Brain microvascular endothelial cell (primary cell): ENCODE data around the gene CLIP2.

Experiments
- DNase-seq: peaks from one replicate; pipeline ENCODE4 v3.0.0-alpha.2; 2020
- H3K27ac ChIP-seq: fragments of 250-450 bp; sonication (Bioruptor Pico); 2 replicates; pipeline ENCODE4 v1.5.1; 2020; ENCODE audit warnings: mild to moderate bottlenecking, moderate library complexity
- H3K27me3 ChIP-seq: fragments of 250-450 bp; sonication (Bioruptor Pico); replicated peaks from 2 replicates; pipeline ENCODE4 v1.5.1; 2020; ENCODE audit warnings: mild to moderate bottlenecking
- H3K36me3 ChIP-seq: fragments of 250-450 bp; sonication (Bioruptor Pico); replicated peaks from 2 replicates; pipeline ENCODE4 v1.5.1; 2020; ENCODE audit warnings: mild to moderate bottlenecking
- H3K4me3 ChIP-seq: 2 replicates; pipeline ENCODE4 v1.5.1; 2011; ENCODE audit warnings: low read depth, mild to moderate bottlenecking, control low read depth, low read length, moderate library complexity
- CTCF ChIP-seq: IDR thresholded peaks from 2 replicates; pipeline ENCODE4 v1.5.1; 2011; ENCODE audit warnings: low read depth, mild to moderate bottlenecking, moderate library complexity, low read length, control low read depth, inconsistent platforms; ENCODE audit errors: missing control alignments
- in situ Hi-C: cut with HindIII; loops from 2 replicates; pipeline ENCODE4 v1.10.0; 2017; ENCODE audit warnings: low sequenced_read_pairs, low pct_ligation_motif_present

The CLIP2 gene

GRCh38 chr7:74297516-74298233 is 8.5 kb downstream of the CLIP2 start:
- Histone ChIP-seq H3K4me3 (no peak overlapping the region), H3K27ac (no peak overlapping the region), H3K27me3 (no peaks in the 10 kb centered on the region), H3K36me3 (no peaks in the 10 kb centered on the region)
- DNase-seq = no peak
- TF ChIP-seq CTCF = no peak
- in situ Hi-C loops = no loop called here

- no peak overlapping the region for H3K27ac ChIP-seq
- no peaks in the 10 kb centered on the region for H3K27me3 ChIP-seq
- H3K4me3 ChIP-seq = no peak overlapping the region
- no peaks in the 10 kb centered on the region for H3K36me3 ChIP-seq
- no peak for TF ChIP-seq CTCF
- DNase-seq = no peak
- in situ Hi-C loops = no loop called here
These were observed 10.2 kb downstream of the CLIP2 start for GRCh38 chr7:74299401-74299800.

- DNase-seq = no peak
- in situ Hi-C loops = no loop called here
- H3K36me3 ChIP-seq = no peaks in the 10 kb centered on the region
- no peak overlapping the region for H3K4me3 ChIP-seq
- no peak for TF ChIP-seq CTCF
- no peaks in the 10 kb centered on the region for H3K27me3 ChIP-seq
- H3K27ac ChIP-seq = no peak overlapping the region
These were observed 11.7 kb downstream of the CLIP2 start for GRCh38 chr7:74300926-74301325.

- Histone ChIP-seq H3K27ac (no peak overlapping the region), H3K27me3 (no peaks in the 10 kb centered on the region), H3K36me3 (no peaks in the 10 kb centered on the region), H3K4me3 (no peak overlapping the region)
- no peak for DNase-seq
- in situ Hi-C loops = no loop called here
- no peak for TF ChIP-seq CTCF
These were observed 13.6 kb downstream of the CLIP2 start for GRCh38 chr7:74302745-74303221.

GRCh38 chr7:74304550-74304949 is 15.3 kb downstream of the CLIP2 start:
- in situ Hi-C loops = no loop called here
- Histone ChIP-seq H3K27ac (no peak overlapping the region), H3K36me3 (peaks cover 3% of the 10 kb centered on the region), H3K27me3 (no peaks in the 10 kb centered on the region), H3K4me3 (no peak overlapping the region)
- TF ChIP-seq CTCF = no peak
- DNase-seq = no peak

- no peak for DNase-seq
- Histone ChIP-seq H3K27me3 (no peaks in the 10 kb centered on the region), H3K27ac (no peak overlapping the region), H3K36me3 (peaks cover 3% of the 10 kb centered on the region), H3K4me3 (no peak overlapping the region)
- in situ Hi-C loops = no loop called here
- TF ChIP-seq CTCF = no peak
These were observed 17.0 kb downstream of the CLIP2 start for GRCh38 chr7:74306004-74306729.
